Ectodermal cell (in vitro differentiated cells): Measurements from ENCODE around the gene PARN.

ENCODE experiments used
- H3K27ac ChIP-seq: 2 replicates; pipeline ENCODE4 v1.7.0; 2013; ENCODE audit warnings: mild to moderate bottlenecking, low read depth, low read length; ENCODE audit not compliant: insufficient read depth, poor library complexity, severe bottlenecking
- H3K27me3 ChIP-seq: 2 replicates; pipeline ENCODE4 v1.7.0; 2013; ENCODE audit warnings: mild to moderate bottlenecking, low read length; ENCODE audit not compliant: insufficient read depth, control insufficient read depth, poor library complexity, severe bottlenecking
- H3K36me3 ChIP-seq: one replicate; pipeline ENCODE4 v1.7.0; 2013; ENCODE audit warnings: low read length; ENCODE audit not compliant: control insufficient read depth, insufficient read depth
- H3K4me1 ChIP-seq: one replicate; pipeline ENCODE4 v1.7.0; 2013; ENCODE audit warnings: low read length; ENCODE audit not compliant: control insufficient read depth, insufficient read depth
- H3K4me3 ChIP-seq: 2 replicates; pipeline ENCODE4 v1.7.0; 2013; ENCODE audit warnings: low read depth, low read length, control low read depth; ENCODE audit not compliant: insufficient read depth
- H3K9me3 ChIP-seq: 2 replicates; pipeline ENCODE4 v1.7.0; 2013; ENCODE audit warnings: mild to moderate bottlenecking, low read length, moderate library complexity; ENCODE audit not compliant: control insufficient read depth
- WGBS, 2 experiments: methylation state at CpG; one replicate each; pipeline ENCODE4 v1.1.7; 2013; ENCODE audit warnings: missing lambda C conversion rate in 2 of 2; 5-methylcytosine and 5-hydroxymethylcytosine counted together

The PARN gene

DNA sequence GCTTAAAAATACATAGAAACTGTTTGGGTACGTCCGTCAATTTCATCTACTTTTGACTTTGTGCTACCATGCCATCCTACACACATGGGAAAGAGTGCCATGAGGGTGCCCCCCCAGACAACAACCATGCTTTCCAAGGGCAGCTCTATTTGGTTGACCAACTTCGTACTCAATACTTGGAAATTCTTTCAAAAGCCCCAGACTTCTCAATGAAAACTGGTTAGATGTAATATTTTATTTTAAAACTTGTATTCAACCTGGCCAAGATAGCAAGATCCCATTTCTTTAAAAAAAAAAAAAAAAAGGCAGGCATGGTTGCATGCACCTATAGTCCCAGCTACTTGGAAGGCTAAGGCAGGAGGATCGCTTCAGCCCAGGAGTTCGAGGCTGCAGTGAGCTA, 98.4 kb downstream of the PARN start:
- Histone ChIP-seq H3K9me3 (no peaks in the 10 kb centered on the region), H3K36me3 (no peaks in the 10 kb centered on the region), H3K4me1 (no peaks in the 10 kb centered on the region), H3K27me3 (no peaks in the 10 kb centered on the region), H3K27ac (no peak overlapping the region), H3K4me3 (no peak overlapping the region)
- 94 to 97% methylated on average over 5 of the region's 5 CpGs for WGBS, 2 experiments

- no peak overlapping the region for H3K4me3 ChIP-seq
- H3K27me3 ChIP-seq: no peaks in the 10 kb centered on the region
- H3K4me1 ChIP-seq: no peaks in the 10 kb centered on the region
- 95 to 99% methylated on average over 3 of the region's 3 CpGs for WGBS, 2 experiments
- H3K27ac ChIP-seq: no peak overlapping the region
- H3K9me3 ChIP-seq: no peaks in the 10 kb centered on the region
- no peaks in the 10 kb centered on the region for H3K36me3 ChIP-seq
Observed at GRCh38 chr16:14531101-14531500, 99.0 kb downstream of the PARN start.

DNA sequence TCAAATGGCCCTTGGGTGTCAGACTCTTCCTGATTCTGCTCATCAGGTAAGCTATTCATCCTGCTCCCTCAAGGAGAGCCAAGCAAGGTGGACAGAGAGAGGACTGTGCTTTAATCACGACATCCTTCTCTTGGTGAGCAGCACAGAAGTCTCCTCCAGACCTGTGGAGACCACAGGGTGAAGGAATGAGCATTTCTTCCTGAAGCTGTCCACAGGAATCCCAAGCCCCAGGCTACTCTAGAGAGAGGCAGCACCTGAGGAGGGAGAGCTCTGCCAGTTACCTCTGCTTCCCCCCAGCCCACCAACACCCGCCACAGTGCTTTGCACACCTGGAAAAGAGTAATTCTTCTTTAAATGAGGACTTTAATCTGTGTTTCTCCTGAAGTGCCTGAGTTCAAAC, 100.0 kb downstream of the PARN start:
- H3K4me1 ChIP-seq: no peaks in the 10 kb centered on the region
- no peak overlapping the region for H3K4me3 ChIP-seq
- no peaks in the 10 kb centered on the region for H3K36me3 ChIP-seq
- 94 to 95% methylated on average over 2 of the region's 2 CpGs for WGBS, 2 experiments
- H3K27ac ChIP-seq: no peak overlapping the region
- H3K27me3 ChIP-seq: no peaks in the 10 kb centered on the region
- H3K9me3 ChIP-seq: no peaks in the 10 kb centered on the region

DNA sequence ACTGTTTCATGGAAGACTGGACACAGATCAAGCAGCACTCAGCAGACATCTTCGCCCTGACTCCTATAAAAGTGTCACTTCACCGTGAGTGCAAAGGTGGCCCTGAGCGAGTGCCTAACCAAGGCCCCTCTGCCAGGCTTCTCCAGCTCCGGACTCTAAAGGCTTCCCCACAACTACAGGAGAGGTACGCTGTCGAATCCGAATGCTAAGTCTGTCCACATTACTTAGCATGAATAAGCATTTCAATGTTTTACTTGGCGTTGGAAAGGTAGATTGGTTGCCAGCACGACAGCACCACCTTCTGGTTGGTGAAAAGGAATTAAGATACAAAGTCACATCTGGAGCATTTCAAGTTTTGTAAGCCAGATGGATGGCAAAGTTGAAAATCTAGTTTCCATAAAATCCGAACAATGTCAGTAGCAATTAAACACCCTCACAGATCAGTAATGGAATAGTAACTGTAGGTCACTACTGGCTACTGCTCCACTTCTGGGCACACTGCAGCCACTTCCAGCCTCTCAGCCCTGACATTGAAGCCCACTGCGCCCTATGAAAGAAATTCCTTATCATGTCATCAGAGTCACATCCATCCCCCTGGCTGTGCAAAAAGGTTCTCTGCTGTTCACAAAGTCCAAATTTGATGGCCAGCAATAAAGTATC, 100.9 kb downstream of the PARN start:
- H3K4me3 ChIP-seq: no peak overlapping the region
- H3K9me3 ChIP-seq: no peaks in the 10 kb centered on the region
- H3K4me1 ChIP-seq: no peaks in the 10 kb centered on the region
- WGBS, 2 experiments: 25 to 28% methylated on average over 11 of the region's 11 CpGs
- no peaks in the 10 kb centered on the region for H3K36me3 ChIP-seq
- H3K27ac ChIP-seq: no peak overlapping the region
- no peaks in the 10 kb centered on the region for H3K27me3 ChIP-seq

DNA sequence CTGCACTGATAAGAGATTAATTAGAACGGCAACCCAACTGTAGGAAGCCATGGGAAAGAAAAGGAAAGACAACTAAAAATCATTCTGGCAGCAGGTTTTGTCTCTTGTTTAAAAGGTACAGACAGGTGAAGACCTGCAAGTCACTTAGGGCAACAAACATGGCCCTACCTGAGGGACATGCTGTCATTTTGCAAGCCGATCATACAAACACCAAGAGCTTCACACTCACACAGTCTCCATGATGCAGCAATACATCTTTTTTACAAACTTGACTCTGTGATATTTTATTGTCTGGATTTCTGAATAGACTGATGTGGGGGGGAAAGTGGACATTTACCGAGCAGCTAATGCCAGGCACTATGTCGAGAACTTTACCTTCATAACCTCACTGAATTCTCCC, 101.8 kb downstream of the PARN start:
- Histone ChIP-seq H3K4me3 (no peak overlapping the region), H3K4me1 (peaks cover 2% of the 10 kb centered on the region)

GRCh38 chr16:14527411-14528044, 102.5 kb downstream of the PARN start:
- H3K4me1 ChIP-seq: peaks cover 9% of the 10 kb centered on the region
- H3K4me3 ChIP-seq: no peak overlapping the region
- H3K36me3 ChIP-seq: no peaks in the 10 kb centered on the region
- H3K27me3 ChIP-seq: no peaks in the 10 kb centered on the region
- no peak overlapping the region for H3K27ac ChIP-seq
- WGBS, 2 experiments: 84 to 89% methylated on average over 3 to 5 of the region's 5 CpGs
- no peaks in the 10 kb centered on the region for H3K9me3 ChIP-seq

More for the DNA sequence above, 101.8 kb downstream of the PARN start:
- no peaks in the 10 kb centered on the region for H3K36me3 ChIP-seq
- no peak overlapping the region for H3K27ac ChIP-seq
- H3K9me3 ChIP-seq: no peaks in the 10 kb centered on the region
- whole genome bisulfite sequencing, 2 experiments: 85 to 95% methylated on average over 4 of the region's 4 CpGs
- H3K27me3 ChIP-seq: no peaks in the 10 kb centered on the region

DNA sequence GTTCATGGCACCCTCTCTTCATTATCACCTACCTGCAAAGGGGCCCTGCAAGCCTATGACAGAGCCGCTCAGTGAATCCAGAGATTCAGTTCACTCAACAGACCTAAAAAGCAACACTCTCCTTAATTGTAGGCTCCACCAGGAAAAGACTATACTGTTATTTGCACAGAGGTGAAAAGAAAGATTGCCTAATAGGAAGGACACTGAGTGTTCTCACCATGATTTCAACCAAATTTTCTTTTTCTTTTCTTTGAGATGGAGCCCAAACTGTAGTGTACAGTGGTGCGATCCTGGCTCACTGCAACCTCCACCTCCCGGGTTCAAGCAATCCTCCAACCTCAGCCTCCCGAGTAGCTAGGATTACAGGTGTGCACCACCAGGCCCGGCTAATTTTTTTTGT, 104.5 kb downstream of the PARN start:
- Histone ChIP-seq H3K9me3 (no peaks in the 10 kb centered on the region), H3K4me3 (no peak overlapping the region), H3K27ac (no peak overlapping the region), H3K36me3 (no peaks in the 10 kb centered on the region), H3K27me3 (no peaks in the 10 kb centered on the region), H3K4me1 (peaks cover 10% of the 10 kb centered on the region)
- 91% methylated on average over 5 of the region's 5 CpGs for WGBS, 2 experiments

DNA sequence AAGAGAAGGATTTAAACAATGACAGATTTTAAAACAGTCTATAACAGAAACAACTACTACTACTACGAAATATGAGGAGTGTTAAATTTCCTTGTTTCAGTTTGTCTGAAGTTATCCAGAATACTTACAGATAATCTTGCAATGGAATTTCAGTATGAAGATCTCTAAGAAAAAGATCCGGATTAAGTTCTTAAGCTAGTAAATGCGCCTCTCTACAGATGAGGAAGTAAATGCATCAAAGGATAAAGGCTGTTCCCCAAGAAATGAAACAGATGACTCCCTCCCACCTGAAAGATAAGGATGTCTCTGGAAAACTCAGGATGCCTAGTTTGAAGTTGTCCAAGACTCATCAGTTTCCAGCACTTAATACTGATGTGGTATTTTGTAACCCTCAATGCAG, 105.1 kb downstream of the PARN start:
- Histone ChIP-seq H3K36me3 (no peaks in the 10 kb centered on the region), H3K27me3 (no peaks in the 10 kb centered on the region), H3K27ac (no peak overlapping the region), H3K9me3 (no peaks in the 10 kb centered on the region), H3K4me1 (peaks cover 10% of the 10 kb centered on the region), H3K4me3 (no peak overlapping the region)
- WGBS, 2 experiments: 92 to 99% methylated on average over 2 to 3 of the region's 3 CpGs

DNA sequence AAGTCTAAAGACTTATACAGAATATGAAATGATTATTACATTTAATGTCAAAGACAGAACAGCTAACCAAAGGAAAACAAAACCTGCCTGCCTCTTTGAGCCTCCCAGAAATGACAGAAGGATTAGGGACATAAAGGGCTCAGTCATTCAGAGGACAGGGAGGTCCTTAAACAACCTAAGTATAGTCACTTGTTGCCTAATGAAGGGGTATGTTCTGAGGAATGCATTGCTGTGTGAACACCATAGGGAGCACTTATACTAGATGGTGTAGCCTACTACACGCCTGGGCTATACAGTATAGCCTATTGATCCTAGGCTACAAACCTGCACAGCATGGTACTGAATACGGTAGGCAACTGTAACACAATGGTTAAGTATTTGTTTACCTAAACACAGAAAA, 106.4 kb downstream of the PARN start:
- peaks cover 10% of the 10 kb centered on the region for H3K4me1 ChIP-seq
- H3K9me3 ChIP-seq: no peaks in the 10 kb centered on the region
- 63 to 66% methylated on average over 2 of the region's 2 CpGs for WGBS, 2 experiments
- H3K27me3 ChIP-seq: no peaks in the 10 kb centered on the region
- H3K36me3 ChIP-seq: no peaks in the 10 kb centered on the region
- no peak overlapping the region for H3K4me3 ChIP-seq
- no peak overlapping the region for H3K27ac ChIP-seq

- Histone ChIP-seq H3K27me3 (no peaks in the 10 kb centered on the region), H3K27ac (no peak overlapping the region), H3K36me3 (no peaks in the 10 kb centered on the region), H3K4me3 (no peak overlapping the region), H3K4me1 (peaks cover 10% of the 10 kb centered on the region), H3K9me3 (no peaks in the 10 kb centered on the region)
Observed at GRCh38 chr16:14522671-14523070, 107.4 kb downstream of the PARN start.
